Epithelial cell of alveolus of lung (primary cell): Measurements from ENCODE around the gene MAGEB3. TPM values are rescaled to one million over a fixed set of nuclear protein-coding genes. Genes with fewer than 3 reads are reported as not detected.

Source experiments
- total RNA-seq: library from RNA; depleted of rRNA; stranded (reverse); fragments of >200 nt; gene quantifications from 2 replicates; pipeline ENCODE4 v1.2.1, GENCODE V29; 2015

MAGEB3 gene
- total RNA-seq, result not detected in 2 replicates

GRCh38 chrX:30230395-30230794 is at the start of gene MAGEB3:
TSS of gene MAGEB3 (plus strand) at chrX:30230657. CDS start at chrX:30235925, 5,268 bp downstream.

GRCh38 chrX:30215357-30215843 is 15.1 kb upstream of the MAGEB3 start, which contains the start of gene MAGEB2:
TSS of gene MAGEB2 (plus strand) at chrX:30215563. CDS start at chrX:30218581, 3,018 bp downstream.

GRCh38 chrX:30241724-30242415 is 11.4 kb downstream of the MAGEB3 start, which contains the start of gene MAGEB4:
TSS of gene MAGEB4 (plus strand) at chrX:30242000. CDS start at chrX:30242136, 136 bp downstream.

GRCh38 chrX:30246769-30247489 is 16.5 kb downstream of the MAGEB3 start, which contains the start of gene MAGEB1:
TSS of gene MAGEB1 (plus strand) at chrX:30247146. CDS start at chrX:30250494, 3,348 bp downstream.

Other genes with a start within 250 kb of the MAGEB3 start
- not detected in 2 replicates for gene MAGEB2, start 15.1 kb upstream of the MAGEB3 start, total RNA-seq
- not detected in 2 replicates for gene MAGEB4, start 11.3 kb downstream of the MAGEB3 start, total RNA-seq
- gene MAGEB1, start 16.5 kb downstream of the MAGEB3 start, total RNA-seq, result not detected in 2 replicates
- gene NR0B1, start 78.7 kb downstream of the MAGEB3 start, total RNA-seq, result 0.13 and 0.16 TPM in 2 replicates